ENCODE results near the gene ATAT1. TPM values are rescaled to one million over a fixed set of nuclear protein-coding genes. Genes with fewer than 3 reads are reported as not detected.
A peak's percentile ranks its signal among the peaks of the same experiment; 100 is the strongest.

The ATAT1 gene
- total RNA-seq (1 to 10 TPM; 2.4 to 9.7 (median 8.7) TPM), polyA plus RNA-seq (1 to 10 TPM; 3.6 to 4.9 (median 4.3) TPM)
- long read RNA-seq, donor 1, partial matches to known transcripts, result 0 of 1 reads
- long read RNA-seq, donor 1, other reads (novel, unspliced or antisense), result 0 of 1 reads
- long read RNA-seq, donor 2, partial matches to known transcripts, result 0 of 2 reads
- long read RNA-seq, donor 2, other reads (novel, unspliced or antisense), result 0 of 2 reads

DNA sequence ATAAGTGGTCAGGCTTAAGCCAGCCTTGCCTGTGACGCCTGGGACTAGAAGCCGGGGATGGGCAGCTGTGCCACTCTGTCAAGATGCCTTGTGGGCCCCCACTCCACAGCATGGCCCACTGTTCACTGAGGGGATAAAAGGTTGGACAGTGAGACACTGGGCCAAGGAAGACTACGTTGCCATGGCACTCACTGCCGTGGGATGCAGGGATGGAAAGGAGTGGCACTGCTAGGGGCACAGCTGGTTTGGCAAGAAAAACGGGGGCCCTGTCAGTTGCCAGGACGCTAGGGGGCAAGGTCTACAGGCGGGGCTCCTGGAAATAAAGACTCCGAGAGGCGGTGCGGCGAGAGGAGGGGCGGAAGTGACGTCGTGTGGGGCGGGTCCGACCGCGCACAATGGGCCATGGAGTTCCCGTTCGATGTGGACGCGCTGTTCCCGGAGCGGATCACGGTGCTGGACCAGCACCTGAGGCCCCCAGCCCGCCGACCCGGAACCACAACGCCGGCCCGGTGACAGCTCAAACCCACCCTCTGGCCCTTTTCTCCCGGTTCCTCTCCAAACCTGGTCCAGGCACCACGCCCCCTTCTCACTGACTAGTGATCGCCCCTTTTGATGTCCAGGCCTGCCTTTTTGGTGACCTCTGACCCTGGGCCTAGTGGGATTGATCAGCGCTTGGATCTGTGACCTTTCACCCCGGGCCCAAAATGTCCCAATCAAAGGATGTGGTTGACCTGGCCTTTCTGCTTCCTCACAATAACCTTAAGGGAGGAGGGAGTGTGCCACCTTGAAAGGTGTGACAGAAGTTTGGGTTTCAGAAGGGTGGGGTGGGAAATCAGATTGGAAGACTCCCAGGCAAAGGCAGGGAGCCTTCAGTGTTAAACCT lies at the start of gene ATAT1:
ATAT1 (plus strand) TSS at position 391 of the 883 bp plus-strand sequence.
- Histone ChIP-seq H3K27ac (peak within 1 kb of the TSS; percentile 66 to 93 (median 88)), H3K4me3 (peak within 1 kb of the TSS; percentile 49 to 74 (median 53)), H3K9me3 (no peaks in the 10 kb centered on the region), H3K4me1 (peaks cover 11 to 32% (median 22%) of the 10 kb centered on the region in 6 donors), H3K36me3 (peaks cover 3 to 85% (median 64%) of the 10 kb centered on the region in 6 donors), H3K27me3 (replicated peaks in 1 of 7) (no peaks in the 10 kb centered on the region)
- intact Hi-C loops (cut with DNase I; ENCODE audit: low total_unique reads), result no loop called here
- 4% methylated on average over 32 to 36 of the region's 36 CpGs for WGBS, 5 donors
- TF ChIP-seq POLR2AphosphoS5 (IDR thresholded peaks at IDR 0.05), result peak; percentile 90 to 95 (median 93)
- TF ChIP-seq, protein P1, sequence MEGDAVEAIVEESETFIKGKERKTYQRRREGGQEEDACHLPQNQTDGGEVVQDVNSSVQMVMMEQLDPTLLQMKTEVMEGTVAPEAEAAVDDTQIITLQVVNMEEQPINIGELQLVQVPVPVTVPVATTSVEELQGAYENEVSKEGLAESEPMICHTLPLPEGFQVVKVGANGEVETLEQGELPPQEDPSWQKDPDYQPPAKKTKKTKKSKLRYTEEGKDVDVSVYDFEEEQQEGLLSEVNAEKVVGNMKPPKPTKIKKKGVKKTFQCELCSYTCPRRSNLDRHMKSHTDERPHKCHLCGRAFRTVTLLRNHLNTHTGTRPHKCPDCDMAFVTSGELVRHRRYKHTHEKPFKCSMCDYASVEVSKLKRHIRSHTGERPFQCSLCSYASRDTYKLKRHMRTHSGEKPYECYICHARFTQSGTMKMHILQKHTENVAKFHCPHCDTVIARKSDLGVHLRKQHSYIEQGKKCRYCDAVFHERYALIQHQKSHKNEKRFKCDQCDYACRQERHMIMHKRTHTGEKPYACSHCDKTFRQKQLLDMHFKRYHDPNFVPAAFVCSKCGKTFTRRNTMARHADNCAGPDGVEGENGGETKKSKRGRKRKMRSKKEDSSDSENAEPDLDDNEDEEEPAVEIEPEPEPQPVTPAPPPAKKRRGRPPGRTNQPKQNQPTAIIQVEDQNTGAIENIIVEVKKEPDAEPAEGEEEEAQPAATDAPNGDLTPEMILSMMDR (IDR thresholded peaks at IDR 0.05 in 8 of 11, conservative IDR thresholded peaks at IDR 0.05 in 3 of 11), result peak in 10 of 11 experiments; percentile 19 to 69 (median 58)
- no peak for TF ChIP-seq POLR2A (IDR thresholded peaks at IDR 0.05)
- peak; percentile 97 for DNase-seq

GRCh38 chr6:30578051-30578450 lies 48.6 kb upstream of the ATAT1 start:
- DNase-seq, result no peak
- Histone ChIP-seq H3K27ac (no peak overlapping the region), H3K27me3 (replicated peaks in 1 of 7) (no peaks in the 10 kb centered on the region), H3K36me3 (peaks cover 8 to 91% (median 65%) of the 10 kb centered on the region in 6 donors), H3K4me1 (peaks cover 12 to 36% (median 24%) of the 10 kb centered on the region in 6 donors), H3K9me3 (no peaks in the 10 kb centered on the region), H3K4me3 (no peak overlapping the region)
- intact Hi-C loops (cut with DNase I; ENCODE audit: low total_unique reads), result no loop called here
- TF ChIP-seq POLR2A (IDR thresholded peaks at IDR 0.05) (no peak), POLR2AphosphoS5 (IDR thresholded peaks at IDR 0.05) (no peak)
- TF ChIP-seq, protein P1 (IDR thresholded peaks at IDR 0.05 in 8 of 11, conservative IDR thresholded peaks at IDR 0.05 in 3 of 11), result no peak
- WGBS, 5 donors, result 94 to 99% (median 96%) methylated on average over 8 of the region's 8 CpGs

DNA sequence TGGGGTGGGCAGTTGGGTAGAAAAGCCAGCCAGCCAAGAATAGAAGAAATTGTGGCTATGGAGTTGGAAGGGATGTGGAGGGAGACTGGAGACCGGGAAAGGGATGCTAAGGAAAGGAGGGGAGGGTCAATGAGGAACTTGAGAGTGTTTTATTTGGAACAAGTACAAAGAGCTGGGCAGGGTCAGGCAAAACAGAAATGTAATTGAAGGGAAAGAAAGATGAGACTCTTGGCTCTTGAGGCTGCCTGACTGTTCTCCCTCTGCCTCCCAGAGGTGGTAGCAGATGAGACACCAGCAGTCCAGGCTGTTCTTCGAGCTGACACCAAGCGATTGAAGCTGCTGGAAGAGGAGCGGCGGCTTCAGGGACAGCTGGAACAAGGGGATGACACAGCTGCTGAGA lies 42.8 kb upstream of the ATAT1 start:
- WGBS, 5 donors, result 90 to 97% (median 96%) methylated on average over 5 of the region's 5 CpGs

More for the DNA sequence above, 42.8 kb upstream of the ATAT1 start:
- TF ChIP-seq POLR2AphosphoS5 (IDR thresholded peaks at IDR 0.05), result no peak
- no peak for TF ChIP-seq POLR2A (IDR thresholded peaks at IDR 0.05)
- TF ChIP-seq, protein P1 (IDR thresholded peaks at IDR 0.05 in 8 of 11, conservative IDR thresholded peaks at IDR 0.05 in 3 of 11), result no peak
- H3K36me3 ChIP-seq, result peaks cover 6 to 100% (median 98%) of the 10 kb centered on the region in 6 donors
- H3K27ac ChIP-seq, result no peak overlapping the region
- no peak overlapping the region for H3K4me3 ChIP-seq
- intact Hi-C loops (cut with DNase I; ENCODE audit: low total_unique reads), result no loop called here
- no peak for DNase-seq
- H3K27me3 ChIP-seq (replicated peaks in 1 of 7), result no peaks in the 10 kb centered on the region
- no peaks in the 10 kb centered on the region for H3K4me1 ChIP-seq
- no peaks in the 10 kb centered on the region for H3K9me3 ChIP-seq

Measured in spleen (tissue), 13 donors.